ENCODE data around the gene LGALS3. TPM values are rescaled to one million over a fixed set of nuclear protein-coding genes. Genes with fewer than 3 reads are reported as not detected.
"Not testable (repeated sequence)": the region's sequence is repeated elsewhere in the genome, so short reads cannot be mapped to it uniquely, and the experiment has no call there.

LGALS3 gene
- total RNA-seq, result 1 to 10 TPM; 6.5 to 7.8 TPM

- Mint-ChIP-seq H3K27me3 (peaks cover 25% of the 10 kb centered on the region), H3K27ac (peak within 1 kb of the TSS; percentile 8), H3K4me3 (peak within 1 kb of the TSS; percentile 60), H3K36me3 (ENCODE audit: low read depth) (no peaks in the 10 kb centered on the region), H3K4me1 (peaks cover 6% of the 10 kb centered on the region), H3K9me3 (ENCODE audit: low read depth) (no peaks in the 10 kb centered on the region)
- ChIA-PET POLR2A (no interaction called here), CTCF (no interaction called here)
- peak; percentile 54 for ATAC-seq
- intact Hi-C loops (cut with DNase I, micrococcal nuclease), result no loop called here
- peak; percentile 50 for DNase-seq
Measured at GRCh38 chr14:55129086-55129427, at the start of gene LGALS3. TSS of gene LGALS3 (plus strand) at chr14:55129252. CDS start at chr14:55137374, 8,122 bp downstream.

GRCh38 chr14:55079961-55080360 lies 49.1 kb upstream of the LGALS3 start:
- ChIA-PET POLR2A (interaction anchor here (0.6 kb wide), 1 partner anchor 27 kb away, joined by 3 read pairs; no protein-coding TSS in a partner anchor), CTCF (interaction anchor here (1.2 to 4.5 kb wide), 2 partner anchors 9 to 29 kb away, joined by 4 to 23 read pairs; partner anchors contain the start of gene MAPK1IP1L)
- H3K27me3 Mint-ChIP-seq; DNase-seq; intact Hi-C loops (cut with DNase I, micrococcal nuclease); H3K36me3 Mint-ChIP-seq (ENCODE audit: low read depth); H3K4me3 Mint-ChIP-seq; ATAC-seq; H3K27ac Mint-ChIP-seq; H3K4me1 Mint-ChIP-seq; H3K9me3 Mint-ChIP-seq (ENCODE audit: low read depth): not testable (repeated sequence)

- Mint-ChIP-seq H3K27ac (no peak overlapping the region), H3K9me3 (ENCODE audit: low read depth) (no peaks in the 10 kb centered on the region), H3K36me3 (ENCODE audit: low read depth) (no peaks in the 10 kb centered on the region), H3K4me3 (no peak overlapping the region), H3K4me1 (peaks cover 2% of the 10 kb centered on the region), H3K27me3 (no peaks in the 10 kb centered on the region)
- intact Hi-C loops (cut with DNase I, micrococcal nuclease), result no loop called here
- DNase-seq, result no peak
- POLR2A ChIA-PET, result no interaction called here
- CTCF ChIA-PET, result interaction anchor here (0.6 to 0.9 kb wide), 3 partner anchors 31 to 77 kb away, joined by 3 read pairs; no protein-coding TSS in a partner anchor
- ATAC-seq, result no peak
Measured at GRCh38 chr14:55084401-55085059, 44.5 kb upstream of the LGALS3 start.

- POLR2A ChIA-PET, result no interaction called here
- DNase-seq (no peak), ATAC-seq (no peak)
- intact Hi-C loops (cut with DNase I, micrococcal nuclease), result no loop called here
- Mint-ChIP-seq H3K9me3 (ENCODE audit: low read depth) (no peaks in the 10 kb centered on the region), H3K36me3 (ENCODE audit: low read depth) (no peaks in the 10 kb centered on the region), H3K27me3 (no peaks in the 10 kb centered on the region), H3K4me1 (peaks cover 2% of the 10 kb centered on the region), H3K27ac (no peak overlapping the region), H3K4me3 (no peak overlapping the region)
- CTCF ChIA-PET, result interaction anchor here (0.6 to 0.9 kb wide), 3 partner anchors 32 to 76 kb away, joined by 3 read pairs; no protein-coding TSS in a partner anchor
Measured at GRCh38 chr14:55085060-55085660, 43.9 kb upstream of the LGALS3 start.

GRCh38 chr14:55086938-55087337 lies 42.1 kb upstream of the LGALS3 start:
- H3K4me3 Mint-ChIP-seq, result no peak overlapping the region
- H3K36me3 Mint-ChIP-seq (ENCODE audit: low read depth), result no peaks in the 10 kb centered on the region
- H3K9me3 Mint-ChIP-seq (ENCODE audit: low read depth), result no peaks in the 10 kb centered on the region
- no peak overlapping the region for H3K27ac Mint-ChIP-seq
- H3K27me3 Mint-ChIP-seq, result no peaks in the 10 kb centered on the region
- POLR2A ChIA-PET, result interaction anchor here (0.6 kb wide), 1 partner anchor 15 kb away, joined by 3 read pairs; no protein-coding TSS in a partner anchor
- DNase-seq (no peak), ATAC-seq (no peak)
- CTCF ChIA-PET, result interaction anchor here (1.0 to 3.6 kb wide), 2 partner anchors 8 to 36 kb away, joined by 5 to 23 read pairs; partner anchors contain the start of gene MAPK1IP1L
- peaks cover 2% of the 10 kb centered on the region for H3K4me1 Mint-ChIP-seq
- intact Hi-C loops (cut with DNase I, micrococcal nuclease), result no loop called here

- POLR2A ChIA-PET, result no interaction called here
- CTCF ChIA-PET, result interaction anchor here (0.6 to 3.6 kb wide), 10 partner anchors 10 to 72 kb away, joined by 3 to 23 read pairs (median 4); partner anchors contain the start of gene MAPK1IP1L
- Mint-ChIP-seq H3K36me3 (ENCODE audit: low read depth) (no peaks in the 10 kb centered on the region), H3K4me3 (no peak overlapping the region), H3K4me1 (peaks cover 2% of the 10 kb centered on the region), H3K9me3 (ENCODE audit: low read depth) (no peaks in the 10 kb centered on the region), H3K27ac (no peak overlapping the region), H3K27me3 (no peaks in the 10 kb centered on the region)
- DNase-seq (no peak), ATAC-seq (no peak)
- intact Hi-C loops (cut with DNase I, micrococcal nuclease), result no loop called here
Measured at GRCh38 chr14:55088356-55088755, 40.7 kb upstream of the LGALS3 start.

GRCh38 chr14:55092341-55092740 lies 36.7 kb upstream of the LGALS3 start:
- intact Hi-C loops (cut with DNase I, micrococcal nuclease), result loop anchor here in 1 of 2 experiments (10.0 kb wide), 1 partner anchor 282 kb away; no protein-coding TSS in a partner anchor
- ATAC-seq (no peak), DNase-seq (no peak)
- H3K4me1 Mint-ChIP-seq, result peaks cover 8% of the 10 kb centered on the region
- CTCF ChIA-PET, result interaction anchor here (0.9 to 2.2 kb wide), 4 partner anchors 41 to 121 kb away, joined by 3 to 8 read pairs (median 4); partner anchors contain the start of gene MAPK1IP1L
- no peaks in the 10 kb centered on the region for H3K27me3 Mint-ChIP-seq
- no peaks in the 10 kb centered on the region for H3K36me3 Mint-ChIP-seq (ENCODE audit: low read depth)
- H3K27ac Mint-ChIP-seq, result no peak overlapping the region
- H3K9me3 Mint-ChIP-seq (ENCODE audit: low read depth), result no peaks in the 10 kb centered on the region
- POLR2A ChIA-PET, result no interaction called here
- H3K4me3 Mint-ChIP-seq, result no peak overlapping the region

GRCh38 chr14:55094292-55095157 lies 34.5 kb upstream of the LGALS3 start:
- Mint-ChIP-seq H3K4me3 (no peak overlapping the region), H3K27me3 (no peaks in the 10 kb centered on the region), H3K9me3 (ENCODE audit: low read depth) (no peaks in the 10 kb centered on the region), H3K4me1 (peaks cover 20% of the 10 kb centered on the region), H3K36me3 (ENCODE audit: low read depth) (no peaks in the 10 kb centered on the region), H3K27ac (no peak overlapping the region)
- intact Hi-C loops (cut with DNase I, micrococcal nuclease), result loop anchor here in 1 of 2 experiments (5.0 to 10.0 kb wide), 2 partner anchors 280 to 338 kb away; no protein-coding TSS in a partner anchor
- ChIA-PET CTCF (interaction anchor here (0.7 to 1.5 kb wide), 7 partner anchors 8 to 260 kb away, joined by 3 to 5 read pairs (median 3); no protein-coding TSS in a partner anchor), POLR2A (no interaction called here)
- ATAC-seq, result no peak
- no peak for DNase-seq

GRCh38 chr14:55097881-55098560 lies 31.0 kb upstream of the LGALS3 start:
- peak; percentile 71 for DNase-seq
- peak; percentile 75 for ATAC-seq
- Mint-ChIP-seq H3K4me1 (peaks cover 31% of the 10 kb centered on the region), H3K4me3 (no peak overlapping the region), H3K27me3 (no peaks in the 10 kb centered on the region), H3K9me3 (ENCODE audit: low read depth) (no peaks in the 10 kb centered on the region), H3K27ac (peak overlapping the region; percentile 81), H3K36me3 (ENCODE audit: low read depth) (no peaks in the 10 kb centered on the region)
- intact Hi-C loops (cut with DNase I, micrococcal nuclease), result loop anchor here (1.0 to 10.0 kb wide), 4 partner anchors 29 to 334 kb away; partner anchors contain the start of gene MAPK1IP1L (in 1 of the 2)
- CTCF ChIA-PET, result interaction anchor here (0.5 to 1.9 kb wide), 9 partner anchors 9 to 234 kb away, joined by 3 to 9 read pairs (median 4); partner anchors contain the start of gene MAPK1IP1L
- POLR2A ChIA-PET, result interaction anchor here (0.7 to 1.5 kb wide), 4 partner anchors 10 to 256 kb away, joined by 3 to 5 read pairs (median 3); no protein-coding TSS in a partner anchor

- peaks cover 36% of the 10 kb centered on the region for H3K4me1 Mint-ChIP-seq
- no peaks in the 10 kb centered on the region for H3K36me3 Mint-ChIP-seq (ENCODE audit: low read depth)
- no peaks in the 10 kb centered on the region for H3K9me3 Mint-ChIP-seq (ENCODE audit: low read depth)
- ATAC-seq (no peak), DNase-seq (no peak)
- POLR2A ChIA-PET, result interaction anchor here (0.7 to 1.5 kb wide), 4 partner anchors 9 to 256 kb away, joined by 3 to 5 read pairs (median 3); no protein-coding TSS in a partner anchor
- no peak overlapping the region for H3K4me3 Mint-ChIP-seq
- intact Hi-C loops (cut with DNase I, micrococcal nuclease), result loop anchor here in 1 of 2 experiments (1.0 to 10.0 kb wide), 3 partner anchors 47 to 334 kb away; partner anchors contain the start of gene MAPK1IP1L
- CTCF ChIA-PET, result interaction anchor here (0.7 to 1.9 kb wide), 7 partner anchors 9 to 234 kb away, joined by 3 to 9 read pairs (median 5); partner anchors contain the start of gene MAPK1IP1L
- H3K27me3 Mint-ChIP-seq, result no peaks in the 10 kb centered on the region
- H3K27ac Mint-ChIP-seq, result peak overlapping the region; percentile 81
Measured at GRCh38 chr14:55098561-55098898, 30.5 kb upstream of the LGALS3 start.

All from activated CD4-positive, alpha-beta T cell treated with anti-CD3 and anti-CD28 coated beads for 36 hours (primary cell).